SK-N-SH treated with all-trans-retinoic acid at 6 μM for 48 hours (cell line): ENCODE data around the gene GRAMD1B.

ENCODE experiments used
- ATAC-seq: fragments of 200-7000 bp; cut with Tn5 transposase; 3 replicates; pipeline ENCODE4 v1.9.1; 2020; ENCODE audit warnings: mild to moderate bottlenecking, moderate library complexity
- BACH2 ChIP-seq: fragments of 250-450 bp; sonication (Bioruptor Pico); IDR thresholded peaks from 2 replicates; pipeline ENCODE4 v1.9.0; 2021; ENCODE audit warnings: mild to moderate bottlenecking, borderline replicate concordance
- CSDC2 ChIP-seq: fragments of 250-450 bp; sonication (Bioruptor Pico); IDR thresholded peaks from 2 replicates; pipeline ENCODE4 v1.5.0; 2020; ENCODE audit warnings: mild to moderate bottlenecking, moderate library complexity
- GLIS3 ChIP-seq: fragments of 250-450 bp; sonication (Bioruptor Pico); IDR thresholded peaks from 2 replicates; pipeline ENCODE4 v1.5.0; 2020; ENCODE audit warnings: mild to moderate bottlenecking, moderate library complexity
- ISL1 ChIP-seq: fragments of 250-450 bp; sonication (Bioruptor Pico); IDR thresholded peaks from 2 replicates; pipeline ENCODE4 v2.1.2; 2022; ENCODE audit warnings: mild to moderate bottlenecking, moderate library complexity
- PPARA ChIP-seq: fragments of 250-450 bp; sonication (Bioruptor Pico); IDR thresholded peaks from 2 replicates; pipeline ENCODE4 v1.5.0; 2020; ENCODE audit warnings: mild to moderate bottlenecking, borderline replicate concordance
- RARB ChIP-seq: fragments of 250-450 bp; sonication (Bioruptor Pico); IDR thresholded peaks from 2 replicates; pipeline ENCODE4 v1.8.0; 2021; ENCODE audit warnings: mild to moderate bottlenecking, moderate library complexity
- SNAI2 ChIP-seq: fragments of 250-450 bp; sonication (Bioruptor Pico); IDR thresholded peaks from 2 replicates; pipeline ENCODE4 v1.5.0; 2020; ENCODE audit warnings: mild to moderate bottlenecking, moderate library complexity
- TCF4 ChIP-seq: fragments of 250-450 bp; sonication (Bioruptor Pico); IDR thresholded peaks from 2 replicates; pipeline ENCODE4 v1.8.0; 2021; ENCODE audit warnings: mild to moderate bottlenecking, moderate library complexity, borderline replicate concordance
- TOX ChIP-seq: fragments of 250-450 bp; sonication (Bioruptor Pico); IDR thresholded peaks from 2 replicates; pipeline ENCODE4 v1.8.0; 2021; ENCODE audit warnings: mild to moderate bottlenecking, moderate library complexity, borderline replicate concordance
- ZC3H10 ChIP-seq: fragments of 250-450 bp; sonication (Bioruptor Pico); IDR thresholded peaks from 2 replicates; pipeline ENCODE4 v1.5.1; 2021; ENCODE audit warnings: mild to moderate bottlenecking, moderate library complexity
- ZFP3 ChIP-seq: fragments of 250-450 bp; sonication (Bioruptor Pico); IDR thresholded peaks from 2 replicates; pipeline ENCODE4 v1.5.0; 2020; ENCODE audit warnings: mild to moderate bottlenecking, moderate library complexity
- ZFP30 ChIP-seq: fragments of 450-650 bp; formaldehyde crosslinking; IDR thresholded peaks from 2 replicates; pipeline ENCODE4 v1.5.0; 2022; ENCODE audit warnings: mild to moderate bottlenecking, moderate library complexity
- ZNF565 ChIP-seq: fragments of 450-650 bp; formaldehyde crosslinking; conservative IDR thresholded peaks from 2 replicates; pipeline ENCODE4 v1.5.0; 2020; ENCODE audit warnings: low read depth, mild to moderate bottlenecking, moderate library complexity
- ZNF70 ChIP-seq: fragments of 450-650 bp; formaldehyde crosslinking; IDR thresholded peaks from 2 replicates; pipeline ENCODE4 v1.5.0; 2020; ENCODE audit warnings: mild to moderate bottlenecking, moderate library complexity
- ZNF8 ChIP-seq: fragments of 450-650 bp; formaldehyde crosslinking; IDR thresholded peaks from 2 replicates; pipeline ENCODE4 v1.5.0; 2020; ENCODE audit warnings: mild to moderate bottlenecking, moderate library complexity
- TF ChIP-seq, protein P1 (sequence below): fragments of 250-450 bp; sonication (Bioruptor Pico); IDR thresholded peaks from 2 replicates; pipeline ENCODE4 v1.5.1; 2021; ENCODE audit warnings: mild to moderate bottlenecking, moderate library complexity
- TF ChIP-seq, protein P2 (sequence below): fragments of 250-450 bp; sonication (Bioruptor Pico); IDR thresholded peaks from 2 replicates; pipeline ENCODE4 v1.8.0; 2021; ENCODE audit warnings: low read depth, mild to moderate bottlenecking, moderate library complexity, borderline replicate concordance
- TF ChIP-seq, protein P3 (sequence below): fragments of 250-450 bp; sonication (Bioruptor Pico); IDR thresholded peaks from 2 replicates; pipeline ENCODE4 v1.8.0; 2020; ENCODE audit warnings: mild to moderate bottlenecking, moderate library complexity, borderline replicate concordance
- TF ChIP-seq, protein P4 (sequence below): fragments of 250-450 bp; sonication (Bioruptor Pico); IDR thresholded peaks from 2 replicates; pipeline ENCODE4 v1.5.1; 2020; ENCODE audit warnings: low read depth, mild to moderate bottlenecking, moderate library complexity

GRAMD1B gene

DNA sequence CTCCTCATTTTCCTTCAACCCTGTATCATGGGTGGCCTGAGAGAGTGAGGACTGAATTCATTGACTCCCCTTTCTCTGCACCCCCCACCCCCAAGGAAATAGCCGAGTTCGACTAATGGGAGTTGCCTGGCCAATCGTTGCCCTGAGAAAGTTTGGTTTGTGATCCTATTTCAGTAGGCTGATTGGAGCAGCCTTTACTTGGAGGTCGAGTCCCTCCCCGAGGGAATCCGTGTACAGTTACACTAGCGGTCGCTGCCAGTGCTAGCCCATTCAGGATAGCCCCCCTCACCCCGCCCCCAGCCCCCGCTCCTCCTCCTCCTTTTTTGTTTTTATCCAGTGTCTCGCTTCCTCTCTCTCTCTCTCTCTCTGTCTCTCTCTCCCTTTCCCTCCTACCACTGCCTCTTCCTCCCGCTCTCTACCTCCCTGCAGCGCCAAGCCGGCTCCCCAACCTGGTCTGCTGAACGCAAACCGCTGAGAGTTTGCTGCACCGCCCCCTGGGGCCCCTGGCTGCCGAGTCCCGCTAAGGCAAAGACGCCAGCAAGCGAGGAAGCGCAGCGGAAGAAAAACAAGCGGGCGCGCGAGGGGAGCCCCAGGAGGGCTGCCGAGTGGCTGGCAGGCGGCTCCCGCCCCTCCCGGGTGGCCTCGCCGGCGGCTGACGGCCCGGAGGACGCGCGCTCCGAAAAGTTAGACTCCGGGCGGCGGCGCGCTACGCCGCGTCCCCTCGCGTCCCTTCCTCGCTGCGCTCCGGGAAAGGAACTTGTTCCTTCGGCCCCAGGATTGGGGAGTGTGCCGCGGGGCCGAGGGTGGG lies at the start of gene GRAMD1B:
GRAMD1B (plus strand) TSS at position 357 of the 808 bp plus-strand sequence. CDS start 524 bp downstream, outside the sequence.
- peak; percentile 87 for ATAC-seq
- TF ChIP-seq, protein P1, sequence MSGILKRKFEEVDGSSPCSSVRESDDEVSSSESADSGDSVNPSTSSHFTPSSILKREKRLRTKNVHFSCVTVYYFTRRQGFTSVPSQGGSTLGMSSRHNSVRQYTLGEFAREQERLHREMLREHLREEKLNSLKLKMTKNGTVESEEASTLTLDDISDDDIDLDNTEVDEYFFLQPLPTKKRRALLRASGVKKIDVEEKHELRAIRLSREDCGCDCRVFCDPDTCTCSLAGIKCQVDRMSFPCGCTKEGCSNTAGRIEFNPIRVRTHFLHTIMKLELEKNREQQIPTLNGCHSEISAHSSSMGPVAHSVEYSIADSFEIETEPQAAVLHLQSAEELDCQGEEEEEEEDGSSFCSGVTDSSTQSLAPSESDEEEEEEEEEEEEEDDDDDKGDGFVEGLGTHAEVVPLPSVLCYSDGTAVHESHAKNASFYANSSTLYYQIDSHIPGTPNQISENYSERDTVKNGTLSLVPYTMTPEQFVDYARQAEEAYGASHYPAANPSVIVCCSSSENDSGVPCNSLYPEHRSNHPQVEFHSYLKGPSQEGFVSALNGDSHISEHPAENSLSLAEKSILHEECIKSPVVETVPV (CRISPR knock-in tag), result no peak
- TF ChIP-seq ZC3H10 (no peak), ZNF565 (CRISPR knock-in tag) (no peak), ZFP30 (CRISPR knock-in tag) (no peak), ZFP3 (0 out of 2 replicates have a peak, but pooled peaks have one; percentile 11)
- TF ChIP-seq, protein P2, sequence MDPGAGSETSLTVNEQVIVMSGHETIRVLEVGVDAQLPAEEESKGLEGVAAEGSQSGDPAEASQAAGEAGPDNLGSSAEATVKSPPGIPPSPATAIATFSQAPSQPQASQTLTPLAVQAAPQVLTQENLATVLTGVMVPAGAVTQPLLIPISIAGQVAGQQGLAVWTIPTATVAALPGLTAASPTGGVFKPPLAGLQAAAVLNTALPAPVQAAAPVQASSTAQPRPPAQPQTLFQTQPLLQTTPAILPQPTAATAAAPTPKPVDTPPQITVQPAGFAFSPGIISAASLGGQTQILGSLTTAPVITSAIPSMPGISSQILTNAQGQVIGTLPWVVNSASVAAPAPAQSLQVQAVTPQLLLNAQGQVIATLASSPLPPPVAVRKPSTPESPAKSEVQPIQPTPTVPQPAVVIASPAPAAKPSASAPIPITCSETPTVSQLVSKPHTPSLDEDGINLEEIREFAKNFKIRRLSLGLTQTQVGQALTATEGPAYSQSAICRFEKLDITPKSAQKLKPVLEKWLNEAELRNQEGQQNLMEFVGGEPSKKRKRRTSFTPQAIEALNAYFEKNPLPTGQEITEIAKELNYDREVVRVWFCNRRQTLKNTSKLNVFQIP, result no peak

DNA sequence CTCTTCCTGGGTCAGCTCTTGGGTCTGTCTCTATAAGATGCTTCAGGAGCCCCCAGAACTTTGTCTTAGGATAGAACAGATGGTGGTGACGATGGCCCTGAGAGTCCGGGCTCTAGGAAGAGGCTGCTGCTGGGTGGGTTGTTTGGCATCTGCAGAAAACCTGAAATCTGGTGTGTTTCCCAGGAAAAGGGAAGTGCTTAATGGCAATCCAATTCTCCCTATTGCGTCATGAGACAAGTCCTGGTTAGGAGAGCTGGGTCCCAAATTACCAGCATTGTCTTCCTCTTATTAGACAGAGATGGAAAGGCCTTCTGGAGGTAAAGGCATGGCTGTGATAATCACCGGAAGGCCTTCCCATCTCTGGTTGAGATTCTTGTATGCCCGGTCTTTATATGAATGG lies 48.9 kb upstream of the GRAMD1B start:
- no peak for ATAC-seq
- TF ChIP-seq CSDC2 (CRISPR knock-in tag), result no peak
- TF ChIP-seq, protein P3, sequence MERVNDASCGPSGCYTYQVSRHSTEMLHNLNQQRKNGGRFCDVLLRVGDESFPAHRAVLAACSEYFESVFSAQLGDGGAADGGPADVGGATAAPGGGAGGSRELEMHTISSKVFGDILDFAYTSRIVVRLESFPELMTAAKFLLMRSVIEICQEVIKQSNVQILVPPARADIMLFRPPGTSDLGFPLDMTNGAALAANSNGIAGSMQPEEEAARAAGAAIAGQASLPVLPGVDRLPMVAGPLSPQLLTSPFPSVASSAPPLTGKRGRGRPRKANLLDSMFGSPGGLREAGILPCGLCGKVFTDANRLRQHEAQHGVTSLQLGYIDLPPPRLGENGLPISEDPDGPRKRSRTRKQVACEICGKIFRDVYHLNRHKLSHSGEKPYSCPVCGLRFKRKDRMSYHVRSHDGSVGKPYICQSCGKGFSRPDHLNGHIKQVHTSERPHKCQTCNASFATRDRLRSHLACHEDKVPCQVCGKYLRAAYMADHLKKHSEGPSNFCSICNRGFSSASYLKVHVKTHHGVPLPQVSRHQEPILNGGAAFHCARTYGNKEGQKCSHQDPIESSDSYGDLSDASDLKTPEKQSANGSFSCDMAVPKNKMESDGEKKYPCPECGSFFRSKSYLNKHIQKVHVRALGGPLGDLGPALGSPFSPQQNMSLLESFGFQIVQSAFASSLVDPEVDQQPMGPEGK, result no peak
- no peak for TF ChIP-seq ZNF565 (CRISPR knock-in tag)
- TF ChIP-seq ZFP30 (CRISPR knock-in tag), result no peak
- TF ChIP-seq ZC3H10, result no peak
- TF ChIP-seq SNAI2, result no peak
- TF ChIP-seq RARB (CRISPR knock-in tag), result no peak
- no peak for TF ChIP-seq BACH2
- TF ChIP-seq TCF4 (CRISPR knock-in tag), result no peak
- TF ChIP-seq, protein P4, sequence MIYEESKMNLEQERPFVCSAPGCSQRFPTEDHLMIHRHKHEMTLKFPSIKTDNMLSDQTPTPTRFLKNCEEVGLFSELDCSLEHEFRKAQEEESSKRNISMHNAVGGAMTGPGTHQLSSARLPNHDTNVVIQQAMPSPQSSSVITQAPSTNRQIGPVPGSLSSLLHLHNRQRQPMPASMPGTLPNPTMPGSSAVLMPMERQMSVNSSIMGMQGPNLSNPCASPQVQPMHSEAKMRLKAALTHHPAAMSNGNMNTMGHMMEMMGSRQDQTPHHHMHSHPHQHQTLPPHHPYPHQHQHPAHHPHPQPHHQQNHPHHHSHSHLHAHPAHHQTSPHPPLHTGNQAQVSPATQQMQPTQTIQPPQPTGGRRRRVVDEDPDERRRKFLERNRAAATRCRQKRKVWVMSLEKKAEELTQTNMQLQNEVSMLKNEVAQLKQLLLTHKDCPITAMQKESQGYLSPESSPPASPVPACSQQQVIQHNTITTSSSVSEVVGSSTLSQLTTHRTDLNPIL, result no peak
- TF ChIP-seq ISL1 (CRISPR knock-in tag), result no peak
- no peak for TF ChIP-seq PPARA (CRISPR knock-in tag)
- no peak for TF ChIP-seq GLIS3 (CRISPR knock-in tag)

DNA sequence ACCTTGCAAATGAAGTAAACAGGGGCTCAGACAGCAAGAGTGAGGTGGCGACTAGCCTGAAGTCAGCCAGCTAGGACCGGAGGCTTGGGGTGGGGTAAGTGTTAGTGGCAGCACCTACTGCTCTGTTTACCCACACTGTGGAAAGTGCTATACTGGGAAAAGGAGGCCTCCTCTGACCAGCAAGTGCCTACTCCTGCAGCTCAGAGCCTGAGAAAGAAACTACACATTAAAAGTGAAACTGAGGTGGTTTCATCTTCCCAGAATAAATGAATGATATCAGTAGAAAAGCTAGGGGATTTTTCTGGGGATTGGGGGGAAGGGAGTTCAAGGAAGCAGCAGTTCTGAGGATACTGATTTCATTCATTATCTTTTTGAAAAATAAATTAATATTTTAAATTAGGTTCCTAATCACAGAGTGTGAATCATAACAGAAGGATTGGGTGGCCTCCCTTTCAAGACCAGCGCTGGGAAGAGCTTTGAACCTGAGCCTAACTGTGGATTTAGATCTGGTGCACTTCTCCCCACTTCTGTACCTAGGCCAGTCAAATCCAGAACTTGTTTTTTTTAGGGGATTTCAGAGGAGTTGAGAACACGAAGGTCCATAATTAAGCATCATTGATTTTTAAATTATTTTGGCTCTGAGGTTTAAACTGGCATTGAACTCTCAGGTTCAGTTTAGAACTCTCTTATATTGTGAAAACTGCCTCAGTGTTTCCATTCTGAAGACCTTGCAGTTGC lies 48.1 kb upstream of the GRAMD1B start:
- no peak for ATAC-seq

DNA sequence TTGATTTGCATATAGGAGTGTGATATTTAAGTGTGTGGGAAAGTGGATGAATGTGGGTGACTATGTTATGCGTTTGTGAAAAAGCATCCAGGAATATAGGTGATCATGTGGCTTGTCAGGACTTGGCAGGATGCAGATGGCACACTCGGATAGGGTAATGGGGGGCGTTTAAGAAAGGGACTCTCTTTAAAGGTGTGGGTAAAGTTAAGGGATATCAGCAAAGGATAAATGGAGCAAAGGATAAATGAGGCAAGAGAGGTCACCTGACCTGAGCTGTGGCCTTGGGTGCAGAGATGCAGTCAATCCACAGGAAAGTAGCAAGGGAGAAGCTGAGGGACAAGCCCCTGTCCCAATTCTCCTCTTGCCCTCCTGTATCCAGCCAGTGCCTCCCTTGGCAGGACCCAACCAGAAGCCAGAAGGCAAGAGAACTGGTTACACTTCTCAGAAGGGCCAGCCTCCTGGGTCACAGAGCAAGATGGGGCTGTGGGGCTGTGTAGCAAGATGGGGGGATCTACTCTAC lies 47.5 kb upstream of the GRAMD1B start:
- no peak for TF ChIP-seq ZFP30 (CRISPR knock-in tag)
- TF ChIP-seq TCF4 (CRISPR knock-in tag), result no peak
- TF ChIP-seq TOX (CRISPR knock-in tag), result no peak
- TF ChIP-seq GLIS3 (CRISPR knock-in tag), result no peak
- no peak for TF ChIP-seq BACH2
- TF ChIP-seq, protein P2, result no peak
- TF ChIP-seq PPARA (CRISPR knock-in tag), result no peak
- no peak for TF ChIP-seq ZNF70 (CRISPR knock-in tag)
- TF ChIP-seq RARB (CRISPR knock-in tag), result no peak
- no peak for TF ChIP-seq ZNF8
- TF ChIP-seq, protein P1 (CRISPR knock-in tag), result no peak
- TF ChIP-seq ZNF565 (CRISPR knock-in tag), result no peak
- no peak for ATAC-seq

More for the DNA sequence above, 48.1 kb upstream of the GRAMD1B start:
- TF ChIP-seq ZNF565 (CRISPR knock-in tag) (no peak), TOX (CRISPR knock-in tag) (no peak), PPARA (CRISPR knock-in tag) (no peak), ZFP30 (CRISPR knock-in tag) (no peak)
- TF ChIP-seq, protein P4, result no peak
